Activated CD4-positive, alpha-beta T cell treated with anti-CD3 and anti-CD28 coated beads for 1 hour (primary cell): ENCODE measurements around the gene NLGN1.
"Not testable (repeated sequence)": the region's sequence is repeated elsewhere in the genome, so short reads cannot be mapped to it uniquely, and the experiment has no call there.

Source experiments
- DNase-seq: peaks from one replicate; pipeline ENCODE4 v3.0.0-alpha.2; 2020

Gene NLGN1

GRCh38 chr3:174197416-174197815, 799.9 kb downstream of the NLGN1 start:
- no peak for DNase-seq

- no peak for DNase-seq
These were observed 800.7 kb downstream of the NLGN1 start for GRCh38 chr3:174198199-174198598.

DNA sequence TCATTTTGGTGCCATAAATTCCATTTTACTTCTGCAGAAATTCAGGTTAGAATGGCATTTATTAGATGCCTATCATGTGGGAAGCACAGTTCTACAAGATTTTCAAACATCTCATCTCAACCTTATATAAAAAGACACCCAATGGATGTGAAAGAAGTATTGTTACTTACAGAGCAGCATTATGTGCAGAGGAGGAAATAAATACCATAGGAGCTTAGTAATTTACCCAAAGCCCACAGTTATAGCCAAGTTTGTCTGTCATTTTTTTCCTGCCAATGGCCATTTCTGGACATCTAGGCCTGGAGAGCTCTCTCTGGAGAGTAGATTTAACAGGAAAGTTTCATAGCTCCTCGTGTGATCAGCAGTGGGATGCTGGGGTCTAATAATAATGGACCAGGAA, 802.2 kb downstream of the NLGN1 start:
- DNase-seq: no peak

DNA sequence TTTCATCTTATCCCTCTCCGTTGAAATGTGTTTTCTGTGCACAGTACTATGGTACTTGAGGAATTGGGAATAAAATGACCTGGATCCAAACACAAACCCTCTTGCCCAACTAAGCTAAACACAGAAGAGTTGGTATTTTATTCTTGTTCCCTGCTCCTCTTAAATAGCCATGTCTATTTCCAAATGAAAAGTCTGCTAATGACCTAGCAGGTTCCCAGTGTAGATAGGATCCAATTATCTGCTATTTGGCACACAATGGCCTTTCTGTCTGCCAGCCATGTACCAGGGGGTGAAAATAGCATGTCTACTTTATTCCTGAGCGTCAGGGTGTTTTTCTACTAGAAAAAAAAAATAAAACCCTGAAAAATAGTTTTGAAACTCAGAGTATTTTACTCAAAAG, 804.6 kb downstream of the NLGN1 start:
- DNase-seq: no peak

GRCh38 chr3:174202561-174202960, 805.0 kb downstream of the NLGN1 start:
- no peak for DNase-seq

- no peak for DNase-seq
These were observed 807.2 kb downstream of the NLGN1 start for GRCh38 chr3:174204765-174205164.

DNA sequence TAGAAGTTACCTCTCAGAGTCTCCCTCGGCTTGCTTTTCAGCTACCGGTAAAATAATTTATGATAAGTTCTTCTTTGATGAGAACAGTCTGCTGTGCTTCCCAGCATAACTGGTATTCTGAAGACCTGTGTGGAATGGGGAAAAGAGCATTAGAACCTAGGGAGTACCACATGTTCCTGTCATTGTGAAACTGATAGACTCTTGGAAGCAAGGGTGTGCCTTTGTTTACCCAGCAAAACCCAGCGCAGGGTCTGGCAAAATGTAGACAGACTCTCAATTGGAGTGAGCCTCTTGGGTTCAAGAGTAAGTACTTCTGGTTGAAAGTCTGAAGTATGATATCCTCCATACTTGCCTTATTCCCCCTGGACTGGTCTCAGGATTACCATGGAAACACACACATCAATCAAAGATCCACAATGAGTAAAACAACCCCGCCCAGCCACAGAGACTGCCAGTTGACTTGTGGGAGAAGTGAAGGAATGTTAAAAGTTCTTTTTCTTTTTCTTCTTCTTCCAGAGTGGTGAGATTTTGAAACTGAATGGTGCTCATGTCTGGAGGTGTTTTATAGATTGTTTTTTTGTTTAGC, 809.2 kb downstream of the NLGN1 start:
- DNase-seq: no peak

- no peak for DNase-seq
These were observed 810.6 kb downstream of the NLGN1 start for GRCh38 chr3:174208161-174208560.

DNA sequence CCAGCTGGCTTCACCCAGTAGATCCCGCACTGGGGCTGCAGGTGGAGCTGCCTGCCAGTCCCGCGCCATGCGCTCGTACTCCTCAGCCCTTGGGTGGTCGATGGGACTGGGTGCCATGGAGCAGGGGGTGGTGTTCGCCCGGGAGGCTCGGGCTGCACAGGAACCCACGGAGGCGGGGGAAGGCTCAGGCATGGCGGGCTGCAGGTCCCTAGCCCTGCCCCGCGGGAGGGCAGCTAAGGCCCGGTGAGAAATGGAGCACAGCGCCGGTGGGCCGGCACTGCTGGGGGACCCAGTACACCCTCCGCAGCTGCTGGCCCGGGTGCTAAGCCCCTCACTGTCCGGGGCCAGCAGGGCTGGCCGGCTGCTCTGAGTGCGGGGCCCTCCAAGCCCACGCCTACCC, 814.4 kb downstream of the NLGN1 start:
- not testable (repeated sequence) for DNase-seq

- DNase-seq: no peak
These were observed 817.9 kb downstream of the NLGN1 start for GRCh38 chr3:174215456-174215855.

GRCh38 chr3:174216019-174216418, 818.5 kb downstream of the NLGN1 start:
- no peak for DNase-seq

DNA sequence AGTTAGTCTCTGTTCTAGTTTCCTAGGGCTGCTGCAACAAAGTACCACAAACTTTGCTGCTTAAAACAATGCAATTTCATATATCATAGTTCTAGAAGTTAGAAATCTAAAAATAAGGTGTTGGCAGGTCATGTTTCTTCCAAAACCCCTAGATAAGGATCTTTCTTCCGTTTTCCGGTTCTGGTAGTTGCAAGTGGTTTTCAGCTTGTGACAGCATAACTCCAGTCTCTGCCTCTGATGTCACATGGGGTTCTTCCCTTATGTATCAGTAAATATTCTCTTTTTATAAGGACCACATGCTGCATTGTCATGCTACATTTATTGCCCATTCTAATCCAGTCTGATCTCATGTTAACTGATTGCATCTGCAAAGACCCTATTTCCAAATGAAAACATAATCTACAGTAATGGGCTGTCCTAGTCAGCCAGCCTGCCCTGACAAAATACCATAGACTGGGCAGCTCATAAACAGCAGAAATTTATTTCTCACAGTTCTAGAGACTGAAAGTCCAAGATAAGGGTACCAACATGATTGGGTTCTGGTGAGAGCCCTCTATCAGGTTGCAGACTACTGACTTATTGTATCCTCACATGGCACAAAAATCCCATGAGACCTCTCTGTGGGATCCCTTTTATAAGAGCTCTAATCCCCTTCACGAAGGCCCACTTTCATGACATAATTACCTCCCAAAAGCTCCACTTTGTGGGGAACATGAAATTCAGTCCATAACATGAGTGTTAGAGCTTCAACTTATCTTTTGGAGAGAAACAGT, 819.6 kb downstream of the NLGN1 start:
- DNase-seq: no peak

DNA sequence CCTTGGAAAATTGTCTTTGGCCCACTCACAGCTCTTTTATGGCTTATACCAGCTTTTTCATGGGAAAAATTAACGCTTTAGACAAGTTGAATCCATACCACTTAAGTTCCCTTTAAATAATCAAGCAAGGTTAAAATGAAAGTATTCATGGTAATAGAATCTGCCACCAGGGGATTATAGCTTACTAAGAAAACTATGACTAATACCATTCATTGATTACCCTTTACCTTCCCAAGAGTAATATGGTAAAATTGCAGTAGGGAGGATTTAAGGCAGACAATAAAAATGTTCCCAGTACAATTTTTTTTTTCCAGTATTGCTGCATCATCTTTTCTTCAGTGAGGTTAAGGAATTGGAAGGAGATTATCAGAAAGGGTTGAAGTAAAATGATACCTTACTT, 820.5 kb downstream of the NLGN1 start:
- no peak for DNase-seq

DNA sequence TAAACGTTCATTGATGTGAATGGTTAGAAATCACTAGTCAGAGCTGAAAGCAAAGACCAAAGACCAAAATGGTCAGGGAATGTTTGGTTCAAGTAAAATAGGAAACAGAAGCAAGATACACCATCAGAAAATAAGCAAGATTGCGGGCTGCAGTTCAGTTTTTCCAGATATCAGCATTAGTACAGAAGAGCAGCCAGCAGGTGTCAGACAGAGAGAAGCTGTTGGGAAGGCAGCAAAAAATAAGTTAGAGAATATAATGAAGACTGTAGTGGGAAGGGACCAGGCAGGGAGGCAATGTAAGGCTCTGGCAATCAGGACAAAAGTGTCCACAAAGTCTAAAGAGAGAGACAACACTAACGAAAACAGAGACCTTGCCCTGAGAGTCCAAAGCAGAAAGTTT, 822.2 kb downstream of the NLGN1 start:
- no peak for DNase-seq

DNA sequence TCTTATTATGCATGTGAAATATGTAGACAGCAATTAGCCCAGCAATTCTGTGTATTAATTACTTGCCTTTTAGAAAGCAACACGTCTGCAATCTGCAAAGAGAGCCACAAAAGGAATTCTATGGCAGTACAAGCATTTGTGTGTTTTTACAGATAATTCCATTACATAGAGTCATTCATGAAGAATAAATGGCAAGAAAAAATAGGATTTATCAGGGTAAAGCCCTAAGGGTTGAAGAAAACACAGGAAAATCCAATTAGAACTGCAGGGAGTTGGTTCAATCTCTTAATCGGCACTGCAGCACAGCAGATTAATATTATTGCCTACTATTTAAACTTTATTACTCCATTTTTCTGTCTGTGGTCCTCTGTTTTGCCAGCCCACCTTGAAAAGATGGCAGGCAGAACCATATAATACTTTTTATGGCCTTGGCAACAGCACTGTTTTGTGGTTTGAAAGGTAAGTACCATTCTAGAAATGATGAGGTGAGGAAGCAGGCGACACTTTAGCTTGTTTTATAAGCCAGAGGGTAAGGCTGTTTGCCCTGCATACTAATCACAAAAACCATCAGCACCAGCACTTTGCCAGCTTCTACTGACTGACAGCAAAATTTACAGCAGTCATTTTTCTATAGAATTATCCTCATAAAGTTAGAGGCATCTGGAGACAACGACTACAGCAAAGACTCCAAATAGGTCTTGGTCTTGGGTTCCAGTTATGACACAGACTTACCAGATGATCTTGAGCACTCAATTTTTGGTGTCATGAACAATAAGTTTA, 823.4 kb downstream of the NLGN1 start:
- no peak for DNase-seq

DNA sequence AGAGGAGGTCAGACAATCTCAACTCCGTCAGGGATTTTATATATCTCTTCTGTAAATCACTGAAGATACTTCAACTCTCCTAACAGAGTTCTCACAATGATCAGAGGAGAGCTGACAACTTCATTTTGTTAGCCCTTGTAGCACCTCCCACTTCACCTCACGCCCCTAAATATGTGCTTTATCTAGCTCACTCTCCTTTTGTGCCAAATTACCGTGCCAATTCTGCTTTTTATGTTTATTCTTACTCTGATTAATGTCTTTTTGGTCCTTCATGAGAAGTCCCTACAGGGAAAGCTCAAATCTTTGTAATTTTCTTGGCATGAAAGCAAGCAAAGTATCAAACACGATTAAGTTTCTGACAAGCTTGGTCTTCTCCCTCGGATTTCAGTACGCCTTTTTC, 825.5 kb downstream of the NLGN1 start:
- no peak for DNase-seq

DNA sequence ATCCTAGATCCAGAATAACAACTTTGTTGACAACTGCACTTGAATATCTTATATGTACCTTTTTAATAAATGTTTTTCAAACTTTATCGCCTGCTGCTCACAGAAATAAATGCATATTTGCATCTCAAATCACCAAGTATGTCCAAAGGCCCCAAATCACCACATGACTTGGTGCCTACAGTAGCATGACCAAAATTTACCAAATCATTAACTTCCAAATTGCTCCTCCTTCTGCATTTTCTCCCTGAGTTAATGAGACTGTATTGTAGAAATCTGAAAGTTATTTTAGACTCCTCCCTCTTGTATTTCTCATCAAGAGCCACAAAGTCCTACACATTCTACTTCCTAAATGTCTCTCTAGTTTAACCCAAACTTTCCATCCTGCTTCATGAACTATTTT, 826.1 kb downstream of the NLGN1 start:
- no peak for DNase-seq

GRCh38 chr3:174229916-174230315, 832.4 kb downstream of the NLGN1 start:
- DNase-seq: no peak

- not testable (repeated sequence) for DNase-seq
These were observed 834.6 kb downstream of the NLGN1 start for GRCh38 chr3:174232028-174232657.

- no peak for DNase-seq
These were observed 835.3 kb downstream of the NLGN1 start for GRCh38 chr3:174232658-174233429.

- DNase-seq: no peak
These were observed 836.0 kb downstream of the NLGN1 start for GRCh38 chr3:174233511-174233910.

DNA sequence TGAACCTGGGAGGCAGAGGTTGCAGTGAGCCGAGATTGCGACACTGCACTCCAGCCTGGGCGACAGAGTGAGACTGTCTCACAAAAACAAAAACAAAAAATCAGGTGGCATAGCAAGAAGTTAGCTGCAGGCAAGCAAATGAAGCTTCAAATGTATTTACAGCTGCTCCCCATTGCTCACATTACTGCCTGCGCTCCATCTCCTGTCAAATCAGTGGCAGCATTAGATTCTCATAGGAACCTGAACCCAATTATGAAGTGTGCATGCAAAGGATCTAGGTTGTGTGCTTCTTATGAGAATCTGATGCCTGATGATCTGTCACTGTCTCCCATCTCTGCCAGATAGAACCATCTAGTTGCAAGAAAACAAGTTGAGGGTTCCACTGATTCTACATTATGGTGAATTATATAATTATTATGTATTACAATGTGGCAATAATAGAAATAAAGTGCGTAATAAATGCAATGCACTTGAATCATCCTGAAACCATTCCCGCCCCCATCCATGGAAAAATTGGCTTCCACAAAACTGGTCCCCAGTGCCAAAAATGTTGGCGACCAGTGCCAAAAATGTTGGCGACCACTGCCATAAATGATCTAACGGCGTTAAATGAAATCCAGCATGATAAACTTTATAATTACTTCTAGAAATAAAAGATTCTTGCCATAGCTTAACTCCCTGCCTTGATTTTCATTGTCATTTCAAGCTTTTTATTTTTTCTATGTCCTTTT, 844.9 kb downstream of the NLGN1 start:
- DNase-seq: no peak
